Kidney tubule cell (primary cell): ENCODE measurements around the gene FGFRL1.

Experiments used
- DNase-seq: peaks from one replicate; pipeline ENCODE4 v3.0.0-alpha.2; 2018; ENCODE audit warnings: low spot score

FGFRL1 gene

GRCh38 chr4:1006856-1007255, 4.6 kb upstream of the FGFRL1 start:
- DNase-seq, result no peak

DNA sequence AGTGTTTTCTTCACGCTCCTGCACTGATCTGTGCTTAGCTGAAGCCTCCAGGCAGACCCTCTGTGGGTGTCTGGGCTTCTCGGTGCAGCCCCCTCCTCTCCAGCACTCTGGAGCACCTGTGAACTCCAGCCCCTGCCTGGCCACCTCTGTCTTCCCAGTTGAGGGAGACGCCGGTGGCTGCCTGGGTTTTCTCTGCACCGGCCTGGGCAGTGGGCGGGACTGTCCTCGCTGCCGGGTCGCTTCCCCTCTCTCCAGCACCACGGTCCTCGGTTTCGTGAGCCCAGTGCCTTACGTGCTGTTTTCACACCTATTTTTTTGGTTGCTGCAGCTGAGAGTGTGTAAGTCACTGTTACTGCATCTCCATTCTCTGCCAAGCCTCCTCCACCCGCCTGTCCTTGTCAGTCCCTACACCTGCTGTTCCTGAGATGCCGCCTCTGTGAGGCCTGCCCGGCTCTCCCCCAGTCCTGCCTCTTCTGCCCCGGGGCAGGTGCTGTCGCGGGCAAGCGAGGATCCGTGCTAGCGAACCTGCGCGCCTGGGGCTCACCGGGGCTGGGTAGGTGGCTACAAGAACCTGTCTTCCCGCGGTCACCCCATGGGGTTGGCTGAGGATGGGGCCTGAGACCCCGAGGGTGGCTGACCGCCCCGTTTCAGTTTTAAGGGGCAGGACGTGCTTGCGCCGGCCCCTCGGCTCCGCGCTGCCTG, 2.4 kb upstream of the FGFRL1 start:
- DNase-seq, result no peak

DNA sequence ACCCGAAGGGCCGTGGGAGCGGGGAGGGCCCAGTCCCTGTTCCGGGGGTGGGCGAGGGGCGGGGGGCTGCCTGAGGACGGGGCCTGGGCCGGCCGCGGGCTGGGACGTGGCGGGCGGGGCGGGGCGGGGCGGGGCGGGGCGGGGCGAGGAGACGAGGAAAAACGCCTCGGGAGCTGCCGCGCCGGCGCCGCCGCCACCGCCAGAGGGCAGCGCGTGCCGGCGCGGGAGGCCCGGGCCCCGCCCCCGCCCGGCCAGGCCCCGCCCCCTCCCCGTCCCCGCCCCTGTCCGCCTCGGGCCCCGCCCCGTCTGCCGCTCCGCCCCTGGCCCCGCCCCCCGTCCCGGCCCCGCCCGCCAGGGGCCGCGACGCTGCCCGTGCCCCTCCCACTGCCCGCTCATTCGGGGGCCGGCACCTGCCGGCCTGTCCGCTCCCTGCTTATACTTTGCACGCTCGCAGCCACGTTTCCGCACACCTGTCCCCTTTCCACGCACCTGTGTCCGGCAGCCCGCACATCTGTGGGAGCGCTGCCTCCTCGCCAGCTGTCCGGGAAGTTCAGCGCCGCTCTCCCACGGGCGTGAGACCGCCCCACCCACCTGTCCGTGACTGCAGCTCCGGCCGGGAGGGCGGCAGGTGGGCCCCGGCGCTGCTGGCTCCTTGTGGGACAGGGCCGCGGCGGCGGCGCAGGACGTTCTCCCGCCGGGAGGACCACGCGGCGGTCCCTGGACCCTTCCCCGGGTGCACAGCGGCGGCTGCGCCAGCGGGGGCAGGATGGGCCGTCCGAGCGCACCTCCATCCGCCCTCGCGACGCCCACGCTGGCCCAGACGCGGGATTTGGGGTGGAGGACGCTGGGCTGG, 1.7 kb upstream of the FGFRL1 start:
- peak; percentile 77 for DNase-seq

DNA sequence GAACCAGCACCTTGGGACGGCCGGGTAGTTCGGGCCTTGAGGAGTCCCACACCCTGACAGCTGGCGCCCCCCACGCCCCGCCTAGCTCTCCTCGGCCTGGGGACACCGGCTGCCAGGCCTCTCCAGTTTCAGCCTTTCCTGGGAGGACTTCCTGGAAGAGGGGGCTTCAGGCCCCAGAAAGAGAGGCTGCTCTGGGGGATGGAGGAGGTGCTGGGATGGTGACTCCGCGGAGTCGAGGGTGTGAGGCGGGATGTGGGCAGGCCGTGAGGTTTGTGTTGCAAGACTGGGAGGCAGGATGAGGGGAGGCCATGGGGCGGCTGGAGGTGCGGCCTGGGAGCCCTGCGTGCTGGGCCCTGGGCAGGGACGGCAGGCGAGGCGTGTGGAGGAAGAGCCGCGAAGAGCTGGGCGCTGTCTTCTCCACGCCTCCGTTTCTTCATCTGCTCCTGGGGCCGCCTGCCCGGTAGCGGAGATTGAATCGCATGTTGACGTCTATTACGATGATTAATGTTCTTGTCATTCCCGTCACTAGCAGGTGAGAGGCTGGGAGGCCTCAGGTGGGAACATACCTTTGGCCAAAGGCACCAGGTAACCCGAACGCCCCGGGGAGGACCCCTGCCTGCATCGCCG, 918 bp upstream of the FGFRL1 start:
- DNase-seq, result peak; percentile 86

GRCh38 chr4:1011666-1012033, 224 bp downstream of the FGFRL1 start:
- DNase-seq, result no peak

DNA sequence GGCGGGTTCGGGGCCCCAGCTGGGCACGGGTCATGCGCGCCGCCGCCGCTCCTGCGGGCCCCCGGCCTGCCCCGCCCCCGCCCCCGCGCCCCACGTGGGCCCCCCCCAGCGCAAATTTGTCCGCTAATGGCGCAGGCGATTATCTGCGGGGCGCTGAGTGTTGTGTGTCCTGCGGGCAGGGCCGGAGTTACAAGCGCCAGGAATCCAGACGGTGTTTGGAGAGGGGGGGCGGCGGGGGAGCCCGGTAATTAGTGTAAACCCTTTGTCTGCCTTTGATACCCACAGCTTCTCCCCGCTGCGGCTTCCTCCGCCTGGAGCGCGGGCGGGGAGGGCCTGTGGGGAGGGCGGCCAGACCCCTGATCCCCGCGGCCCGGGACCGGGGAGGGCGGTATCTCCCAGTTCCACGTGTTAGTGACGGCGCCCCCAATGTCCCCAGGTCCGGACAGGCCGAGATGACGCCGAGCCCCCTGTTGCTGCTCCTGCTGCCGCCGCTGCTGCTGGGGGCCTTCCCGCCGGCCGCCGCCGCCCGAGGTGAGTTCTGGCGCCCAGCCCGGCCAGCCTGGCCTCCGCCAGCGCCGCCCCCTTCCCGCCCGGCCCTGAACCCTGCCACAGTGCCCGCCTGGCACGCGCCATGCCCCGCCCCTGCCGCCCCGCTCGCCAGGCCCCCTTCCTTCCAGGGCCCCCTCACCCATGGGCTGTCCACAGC, 761 bp downstream of the FGFRL1 start:
- DNase-seq, result peak; percentile 60

GRCh38 chr4:1013225-1014073, 2.0 kb downstream of the FGFRL1 start:
- no peak for DNase-seq

- DNase-seq, result no peak
Measured at GRCh38 chr4:1014291-1015167, 3.1 kb downstream of the FGFRL1 start.

DNA sequence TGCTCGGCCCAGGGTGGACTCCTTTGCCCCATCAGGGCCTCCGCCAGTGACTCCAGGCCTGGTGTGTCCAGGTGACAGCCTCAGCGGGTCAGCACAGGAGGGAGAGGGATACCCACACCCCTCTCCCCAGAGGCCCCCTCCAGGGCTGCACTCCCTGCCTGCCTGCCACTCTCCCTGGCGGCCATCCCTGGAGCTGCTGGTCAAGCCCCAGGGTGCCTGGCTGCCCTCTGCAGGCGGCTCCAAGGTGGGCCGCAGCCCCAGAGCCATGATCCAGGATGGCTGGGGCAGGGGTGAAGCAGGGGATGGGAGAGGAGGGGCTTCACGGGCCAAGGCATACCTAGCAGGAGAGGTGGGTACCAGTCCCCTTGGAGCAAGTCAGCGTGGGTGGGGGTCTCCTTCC, 3.8 kb downstream of the FGFRL1 start:
- no peak for DNase-seq

DNA sequence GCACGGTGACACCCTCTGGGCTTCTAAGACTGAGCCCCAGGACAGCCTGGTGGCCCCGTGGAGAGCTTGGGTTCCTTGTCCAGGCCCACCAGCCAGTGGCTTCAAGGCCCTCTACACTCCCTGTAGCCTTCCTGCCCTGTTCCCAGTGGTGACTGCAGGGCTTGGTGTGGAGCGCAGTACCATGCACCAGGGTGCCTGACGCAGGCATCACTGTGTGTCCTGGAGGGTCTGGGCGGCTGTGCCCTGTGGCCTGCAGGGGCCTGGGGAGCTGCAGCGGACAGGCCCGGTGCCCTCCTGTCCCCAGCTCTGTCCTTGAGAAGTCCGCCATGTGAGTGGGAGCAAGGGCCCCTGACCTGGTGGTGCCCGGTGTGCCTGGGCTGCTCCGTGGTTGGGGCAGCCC, 4.3 kb downstream of the FGFRL1 start:
- no peak for DNase-seq

DNA sequence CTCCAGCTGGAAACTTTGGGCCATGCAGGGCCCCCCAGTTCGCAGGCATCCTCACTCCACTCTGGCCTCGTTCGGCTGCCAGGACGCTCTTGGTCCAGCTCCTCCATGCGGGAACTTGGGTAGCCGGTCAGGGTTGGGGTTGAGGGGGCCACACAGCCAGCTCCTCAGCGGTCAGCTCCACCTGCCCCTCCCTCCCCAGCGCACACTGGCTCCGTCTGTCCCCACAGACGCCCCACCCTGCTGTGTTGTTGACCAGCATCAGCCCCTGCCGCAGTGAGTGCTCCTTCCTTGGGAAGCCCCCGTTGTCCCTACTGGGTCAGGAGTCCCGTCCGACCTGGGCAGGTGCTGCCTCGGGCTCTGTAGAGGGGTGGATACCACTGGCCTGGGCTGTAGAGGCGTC, 5.8 kb downstream of the FGFRL1 start:
- DNase-seq, result no peak

GRCh38 chr4:1017706-1018105, 6.3 kb downstream of the FGFRL1 start:
- no peak for DNase-seq

GRCh38 chr4:1018147-1019020, 7.0 kb downstream of the FGFRL1 start:
- DNase-seq, result no peak

- DNase-seq, result no peak
Measured at GRCh38 chr4:1019320-1019719, 7.9 kb downstream of the FGFRL1 start.

DNA sequence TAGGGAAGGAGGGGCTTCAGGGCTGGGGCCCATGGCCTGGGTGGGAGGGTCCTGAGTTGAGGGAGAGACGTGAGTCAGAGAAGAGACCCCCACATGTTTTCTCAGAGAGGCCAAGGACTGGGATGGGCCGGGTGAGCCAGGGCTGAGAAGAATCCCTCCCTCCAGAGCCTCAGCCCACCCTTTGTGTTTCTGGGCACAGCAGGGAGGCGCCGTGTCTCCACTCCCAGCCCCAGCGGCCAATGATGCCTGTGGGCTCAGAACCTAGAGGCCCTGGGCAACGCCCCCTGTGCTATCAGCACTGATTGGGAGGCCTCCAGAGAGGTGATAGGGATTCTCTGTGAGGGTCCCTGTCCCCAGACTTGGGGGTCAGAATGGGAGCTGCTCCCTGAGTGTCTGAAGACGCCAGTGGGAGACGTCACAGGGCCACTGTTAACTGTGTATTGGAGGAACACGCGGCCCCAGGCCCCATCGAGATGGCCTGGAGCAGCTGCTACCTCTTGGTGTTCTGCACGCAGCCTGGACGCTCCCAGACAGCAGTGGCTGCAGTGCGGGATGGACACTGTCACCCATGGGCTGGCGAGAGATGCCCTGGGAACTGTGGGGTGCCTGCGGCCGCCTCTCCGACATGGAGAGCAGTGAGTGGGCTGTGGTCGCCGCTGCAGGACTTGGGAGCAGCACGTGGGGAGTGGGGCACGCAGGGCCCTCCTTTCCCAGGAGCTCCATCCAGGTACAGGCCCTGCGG, 8.5 kb downstream of the FGFRL1 start:
- no peak for DNase-seq

DNA sequence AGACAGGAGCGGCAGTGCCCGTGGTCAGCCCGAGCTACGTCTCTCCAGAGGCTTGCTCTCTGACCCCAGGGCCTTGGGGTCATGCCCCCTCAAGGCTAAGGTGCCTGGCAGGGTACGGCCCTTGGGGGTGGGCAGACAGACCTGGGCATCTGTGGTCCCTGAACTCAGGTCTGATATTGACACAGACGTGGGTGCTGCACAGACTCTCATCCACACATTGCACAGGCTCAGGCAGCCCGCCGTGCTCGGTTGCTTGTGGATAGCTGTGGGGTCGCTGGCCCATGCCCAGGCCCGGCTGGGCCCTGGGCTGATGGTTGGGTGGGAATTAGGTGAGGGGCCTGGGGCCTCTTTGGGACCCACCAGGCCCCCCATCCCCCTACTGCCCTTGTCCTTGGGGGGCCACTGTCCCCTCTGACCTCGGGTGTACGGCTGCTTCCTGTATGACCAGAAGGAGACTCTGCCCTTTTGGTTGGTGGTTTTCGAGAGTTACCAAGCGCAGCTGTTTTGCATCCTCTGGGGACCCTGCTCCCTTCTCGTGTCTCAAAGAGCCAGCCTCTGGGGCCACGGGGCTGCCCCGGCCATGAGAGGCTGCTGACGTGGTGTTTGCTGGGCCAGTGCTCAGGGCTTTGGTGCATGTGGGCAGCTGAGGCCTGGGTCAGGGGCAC, 10.1 kb downstream of the FGFRL1 start:
- DNase-seq, result no peak

DNA sequence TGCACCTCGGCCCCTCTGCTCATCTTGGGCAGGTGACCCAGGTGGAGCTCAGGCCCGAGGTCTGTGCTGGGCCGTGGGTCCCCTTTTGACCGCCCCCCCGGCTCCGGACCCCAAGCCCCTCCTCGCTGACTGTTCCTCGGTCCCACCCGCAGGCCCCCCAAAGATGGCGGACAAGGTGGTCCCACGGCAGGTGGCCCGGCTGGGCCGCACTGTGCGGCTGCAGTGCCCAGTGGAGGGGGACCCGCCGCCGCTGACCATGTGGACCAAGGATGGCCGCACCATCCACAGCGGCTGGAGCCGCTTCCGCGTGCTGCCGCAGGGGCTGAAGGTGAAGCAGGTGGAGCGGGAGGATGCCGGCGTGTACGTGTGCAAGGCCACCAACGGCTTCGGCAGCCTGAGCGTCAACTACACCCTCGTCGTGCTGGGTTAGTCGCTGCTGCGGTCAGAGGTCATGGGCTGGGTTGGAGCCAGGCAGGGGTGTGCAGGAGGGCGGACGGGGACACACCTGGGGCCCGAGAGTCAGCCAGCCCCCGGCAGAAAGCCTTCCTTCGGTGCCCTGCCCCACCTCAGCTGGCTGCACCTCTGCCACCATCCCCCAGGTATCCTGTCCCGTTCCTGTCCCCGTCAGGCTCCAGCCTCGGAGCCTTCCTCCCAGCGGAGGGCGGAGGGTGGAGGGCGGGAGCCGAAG, 10.8 kb downstream of the FGFRL1 start:
- no peak for DNase-seq

GRCh38 chr4:1022739-1023066, 11.3 kb downstream of the FGFRL1 start:
- DNase-seq, result no peak
